ENCODE data around the gene MXD4.

MXD4 gene, protein sequence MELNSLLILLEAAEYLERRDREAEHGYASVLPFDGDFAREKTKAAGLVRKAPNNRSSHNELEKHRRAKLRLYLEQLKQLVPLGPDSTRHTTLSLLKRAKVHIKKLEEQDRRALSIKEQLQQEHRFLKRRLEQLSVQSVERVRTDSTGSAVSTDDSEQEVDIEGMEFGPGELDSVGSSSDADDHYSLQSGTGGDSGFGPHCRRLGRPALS

DNA sequence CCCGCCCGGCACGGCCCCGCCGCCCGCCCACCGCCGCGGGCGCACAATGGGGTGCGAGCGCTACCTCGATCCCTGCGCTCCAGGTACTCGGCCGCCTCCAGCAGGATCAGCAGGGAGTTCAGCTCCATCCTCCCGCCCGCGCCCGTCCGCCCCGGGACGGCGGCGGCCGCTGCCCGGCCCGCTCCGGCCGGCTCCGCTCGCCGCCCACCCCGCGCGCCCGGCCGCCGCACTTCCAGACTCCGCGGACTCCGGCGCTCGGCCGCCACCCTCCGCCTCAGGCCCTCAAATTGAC is at the start of gene MXD4:
MXD4 (minus strand) TSS at position 257 of the 292 bp plus-strand sequence; CDS start at position 128, 129 bp downstream.
- TF ChIP-seq, protein P1, sequence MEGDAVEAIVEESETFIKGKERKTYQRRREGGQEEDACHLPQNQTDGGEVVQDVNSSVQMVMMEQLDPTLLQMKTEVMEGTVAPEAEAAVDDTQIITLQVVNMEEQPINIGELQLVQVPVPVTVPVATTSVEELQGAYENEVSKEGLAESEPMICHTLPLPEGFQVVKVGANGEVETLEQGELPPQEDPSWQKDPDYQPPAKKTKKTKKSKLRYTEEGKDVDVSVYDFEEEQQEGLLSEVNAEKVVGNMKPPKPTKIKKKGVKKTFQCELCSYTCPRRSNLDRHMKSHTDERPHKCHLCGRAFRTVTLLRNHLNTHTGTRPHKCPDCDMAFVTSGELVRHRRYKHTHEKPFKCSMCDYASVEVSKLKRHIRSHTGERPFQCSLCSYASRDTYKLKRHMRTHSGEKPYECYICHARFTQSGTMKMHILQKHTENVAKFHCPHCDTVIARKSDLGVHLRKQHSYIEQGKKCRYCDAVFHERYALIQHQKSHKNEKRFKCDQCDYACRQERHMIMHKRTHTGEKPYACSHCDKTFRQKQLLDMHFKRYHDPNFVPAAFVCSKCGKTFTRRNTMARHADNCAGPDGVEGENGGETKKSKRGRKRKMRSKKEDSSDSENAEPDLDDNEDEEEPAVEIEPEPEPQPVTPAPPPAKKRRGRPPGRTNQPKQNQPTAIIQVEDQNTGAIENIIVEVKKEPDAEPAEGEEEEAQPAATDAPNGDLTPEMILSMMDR (IDR thresholded peaks at IDR 0.05; ENCODE audit: low read depth, low read length, missing control alignments): no peak
- H3K4me3 ChIP-seq (ENCODE audit: low read depth, low read length): peak within 1 kb of the TSS; percentile 85
- no peak for DNase-seq (ENCODE audit: low read depth)

DNA sequence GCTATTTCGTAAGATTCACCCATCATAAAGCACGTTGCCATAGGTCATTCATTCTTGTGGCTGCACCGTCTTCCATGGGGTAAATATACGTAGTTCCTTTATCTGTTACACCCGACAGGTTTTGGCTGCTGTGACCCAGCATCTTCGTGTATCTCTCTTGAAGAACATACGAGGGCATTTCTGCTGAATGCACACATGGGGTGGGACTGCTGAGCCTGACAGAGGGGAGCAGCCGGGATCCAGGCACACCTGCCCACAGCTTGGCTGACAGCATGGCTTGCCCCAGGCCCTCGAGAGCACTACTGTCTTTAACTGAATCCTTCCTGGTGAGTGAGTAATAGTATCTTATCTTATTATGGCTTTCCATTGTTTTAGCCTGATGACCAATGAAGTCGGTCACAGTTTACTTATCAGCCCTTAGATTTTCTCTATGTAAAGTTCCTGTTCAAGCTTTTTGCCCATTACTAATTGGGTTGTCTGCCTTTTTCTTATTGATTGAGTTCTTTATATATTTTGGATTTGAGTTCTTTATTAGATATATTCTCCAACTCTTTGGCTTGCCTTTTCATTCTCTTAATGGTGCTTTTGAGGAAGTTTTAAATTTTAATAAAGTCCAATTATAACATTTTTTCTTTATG is 45.0 kb upstream of the MXD4 start:
- no peak overlapping the region for H3K4me3 ChIP-seq (ENCODE audit: low read depth, low read length)
- DNase-seq (ENCODE audit: low read depth): no peak
- TF ChIP-seq, protein P1 (IDR thresholded peaks at IDR 0.05; ENCODE audit: low read depth, low read length, missing control alignments): no peak

DNA sequence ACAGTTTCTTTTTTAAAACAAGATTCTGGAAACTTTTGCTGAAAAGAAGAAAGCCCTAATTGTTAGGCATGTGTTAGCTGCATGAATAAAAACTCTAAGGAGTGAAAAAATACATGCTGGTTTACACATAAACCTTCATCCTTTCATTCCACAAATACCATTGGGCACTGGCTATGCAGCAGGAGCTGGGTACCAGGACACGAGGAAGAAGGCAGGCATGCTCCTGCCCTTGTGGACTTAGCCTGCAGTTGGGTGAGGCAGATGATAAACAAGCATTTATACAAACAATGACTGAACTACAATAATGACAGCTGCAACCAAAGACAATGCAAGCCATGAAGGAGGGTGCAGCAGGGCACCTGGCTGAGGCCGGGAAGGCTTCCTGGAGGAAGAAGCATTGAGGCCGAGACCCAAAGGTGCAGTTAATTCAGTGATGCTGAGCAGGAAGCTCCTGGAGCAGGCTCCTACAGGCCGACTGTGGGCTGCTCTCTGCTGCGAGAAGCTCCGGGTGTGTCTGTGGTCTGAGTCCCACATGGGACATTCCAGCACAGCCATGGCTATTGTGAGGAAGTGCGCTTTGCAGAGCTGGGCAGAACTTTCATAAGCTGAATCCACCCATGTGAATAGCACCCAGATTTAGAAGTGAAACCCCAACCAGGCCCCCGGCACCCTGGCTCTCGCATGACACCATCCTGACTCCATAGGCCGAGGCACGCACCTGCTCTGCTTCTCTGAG is 44.0 kb upstream of the MXD4 start:
- TF ChIP-seq, protein P1 (IDR thresholded peaks at IDR 0.05; ENCODE audit: low read depth, low read length, missing control alignments): no peak
- DNase-seq (ENCODE audit: low read depth): no peak
- H3K4me3 ChIP-seq (ENCODE audit: low read depth, low read length): no peak overlapping the region

DNA sequence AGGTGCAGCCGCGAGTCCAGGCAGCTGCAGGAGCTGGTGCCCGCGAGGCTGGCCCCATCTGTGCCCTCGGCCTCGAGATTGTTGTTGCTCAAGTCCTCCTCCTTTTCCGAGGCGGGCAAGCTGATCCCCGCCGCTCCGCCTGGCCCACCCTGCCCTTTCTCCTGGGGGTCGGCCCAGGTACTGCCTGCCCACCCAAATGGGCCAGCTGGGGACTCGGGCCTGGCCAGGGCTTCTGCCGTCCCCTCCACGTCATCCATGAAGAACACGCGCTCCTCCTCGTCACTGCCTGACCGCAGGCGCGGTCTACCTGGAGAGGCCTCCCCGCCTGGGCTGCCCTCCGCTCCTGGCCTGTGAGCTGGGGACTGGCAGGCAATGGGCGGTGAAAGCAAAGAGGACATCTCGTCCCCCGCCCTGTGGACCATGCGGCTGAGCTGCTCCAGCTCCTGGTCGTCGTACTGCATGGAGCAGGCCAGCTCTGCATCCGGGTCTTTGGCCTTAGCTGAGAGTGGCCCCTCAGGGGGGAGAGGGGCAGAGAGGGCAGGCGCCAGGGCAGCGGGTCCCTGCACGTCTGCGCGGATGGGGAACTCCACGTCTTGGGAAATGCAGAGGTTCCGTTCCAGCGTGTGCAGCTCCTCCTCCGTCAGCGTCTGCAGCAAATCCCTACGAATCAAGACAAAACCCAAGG is 43.1 kb upstream of the MXD4 start:
- no peak for DNase-seq (ENCODE audit: low read depth)
- TF ChIP-seq, protein P1 (IDR thresholded peaks at IDR 0.05; ENCODE audit: low read depth, low read length, missing control alignments): no peak

DNA sequence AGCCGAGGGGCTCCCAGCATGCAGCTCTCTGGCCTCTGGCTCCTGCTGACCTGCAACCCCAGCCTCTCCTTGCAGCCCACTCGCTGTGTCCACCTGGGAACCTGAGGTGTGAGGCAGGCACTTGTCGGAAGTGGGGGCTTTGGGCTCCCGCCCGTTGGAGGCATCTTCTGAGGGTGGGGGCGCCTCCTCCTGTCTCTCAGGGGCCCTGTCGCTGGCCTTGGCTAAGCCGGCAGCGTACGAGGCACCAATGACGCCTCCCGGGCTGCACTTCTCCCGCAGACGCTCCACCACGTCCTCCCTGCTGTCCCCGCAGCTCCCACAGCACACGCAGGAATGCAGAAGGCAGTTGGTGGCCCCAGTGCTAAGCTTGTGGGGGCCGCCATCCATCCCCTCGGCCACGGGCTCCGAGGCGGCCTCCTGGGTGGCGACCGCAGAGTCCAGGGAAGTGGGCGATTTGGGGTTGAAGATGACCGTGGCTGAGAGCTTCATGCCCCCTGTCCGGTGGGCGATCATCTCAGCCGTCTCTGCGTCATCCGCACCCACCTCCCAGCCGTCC is 42.5 kb upstream of the MXD4 start:
- DNase-seq (ENCODE audit: low read depth): no peak
- TF ChIP-seq, protein P1 (IDR thresholded peaks at IDR 0.05; ENCODE audit: low read depth, low read length, missing control alignments): no peak

More for the DNA sequence above, 43.1 kb upstream of the MXD4 start:
- H3K4me3 ChIP-seq (ENCODE audit: low read depth, low read length): no peak overlapping the region

DNA sequence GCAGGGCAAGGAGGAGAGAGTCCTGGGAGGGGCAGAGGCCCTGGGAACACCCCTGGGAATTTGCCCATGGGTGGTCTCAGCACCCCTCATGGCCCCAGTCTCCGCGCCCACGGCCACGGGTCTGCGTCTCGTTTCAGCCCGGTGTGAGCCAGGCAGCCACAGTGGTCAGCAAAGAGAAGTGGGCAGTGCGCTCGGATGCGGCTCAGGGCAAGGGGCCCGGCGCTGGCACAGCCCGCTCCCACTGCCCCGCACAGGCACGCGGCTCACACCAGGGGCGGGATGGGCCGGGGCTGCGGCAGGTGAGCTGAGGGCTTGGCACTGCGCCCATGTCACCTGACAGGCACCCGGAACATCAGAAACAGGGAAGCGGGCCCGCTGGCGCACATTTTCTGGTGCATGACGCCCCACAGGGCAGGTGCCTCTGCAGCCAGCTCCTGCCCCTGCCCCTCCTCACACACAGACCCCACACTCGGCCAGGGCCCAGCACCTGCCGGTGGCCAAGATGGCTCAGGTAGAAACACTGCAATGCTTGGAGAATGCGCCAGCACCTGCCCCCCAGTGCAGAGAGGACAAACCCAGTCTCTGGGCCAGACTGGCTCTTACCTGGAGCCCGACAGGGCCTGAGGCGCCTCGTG is 41.9 kb upstream of the MXD4 start:
- H3K4me3 ChIP-seq (ENCODE audit: low read depth, low read length): no peak overlapping the region
- TF ChIP-seq, protein P1 (IDR thresholded peaks at IDR 0.05; ENCODE audit: low read depth, low read length, missing control alignments): no peak
- DNase-seq (ENCODE audit: low read depth): no peak

More for the DNA sequence above, 42.5 kb upstream of the MXD4 start:
- no peak overlapping the region for H3K4me3 ChIP-seq (ENCODE audit: low read depth, low read length)
